Gastrocnemius medialis (tissue), 4 donors: ENCODE results near the gene CGREF1. TPM values are rescaled to one million over a fixed set of nuclear protein-coding genes. Genes with fewer than 3 reads are reported as not detected.

ENCODE experiments used
- ATAC-seq, 2 donors: fragments of 150-250 bp; one replicate each; pipeline ENCODE4 v1.9.1; 2016
- DNase-seq, 2 donors: peaks; one replicate each; pipeline ENCODE4 v3.0.0-alpha.2; 2019
- H3K27ac ChIP-seq, 4 donors: fragments of 200-600 bp; sonication (generic); 1 replicate in 1 of 4; 2 replicates in 3 of 4; pipeline ENCODE4 v1.5.1; 2016 to 2018; ENCODE audit warnings: mild to moderate bottlenecking in 2 of 4, moderate library complexity in 1 of 4
- H3K27me3 ChIP-seq, 3 donors: fragments of 200-600 bp; sonication (generic) in 2 of 3; 1 replicate in 1 of 3; 2 replicates in 2 of 3; pipeline versions ENCODE4 v1.5.1 to v1.6.0; 2016 to 2019; ENCODE audit warnings: mild to moderate bottlenecking in 1 of 3, moderate library complexity in 1 of 3
- H3K36me3 ChIP-seq, 2 donors: fragments of 200-600 bp; sonication (generic) in 1 of 2; one replicate each; pipeline ENCODE4 v1.5.1; 2017 to 2018
- H3K4me1 ChIP-seq, 2 donors: fragments of 200-600 bp; sonication (generic) in 1 of 2; one replicate each; pipeline ENCODE4 v1.5.1; 2016 to 2017; ENCODE audit warnings: mild to moderate bottlenecking in 2 of 2
- H3K4me3 ChIP-seq, 4 donors: fragments of 200-600 bp; sonication (generic) in 3 of 4; 1 replicate in 1 of 4; 2 replicates in 3 of 4; pipeline ENCODE4 v1.5.1; 2016 to 2019; ENCODE audit warnings: mild to moderate bottlenecking in 2 of 4
- H3K9me3 ChIP-seq, 3 donors: fragments of 200-600 bp; sonication (generic) in 2 of 3; 1 replicate in 1 of 3; 2 replicates in 2 of 3; pipeline ENCODE4 v1.5.1; 2016 to 2019
- POLR2A ChIP-seq, 2 donors: fragments of 450-650 bp; IDR thresholded peaks; one replicate each; pipeline ENCODE4 v1.6.1; 2017; ENCODE audit warnings: antibody characterized with exemption in 2 of 2, mild to moderate bottlenecking in 2 of 2, moderate library complexity in 2 of 2
- in situ Hi-C, 4 donors: fragments of 200-750 bp; cut with MboI; loops; one replicate each; pipeline versions ENCODE4 v1.15.0 to v1.8.0; 2017; ENCODE audit warnings: low sequenced_read_pairs in 4 of 4
- intact Hi-C: fragments of 100-400 bp; cut with DNase I; formaldehyde crosslinking; loops from one replicate; pipeline ENCODE4 v1.15.1; 2023; ENCODE audit warnings: low total_unique reads
- total RNA-seq, 4 donors: library from RNA; depleted of rRNA; stranded (reverse); fragments of >200 nt; gene quantifications; one replicate each; pipeline versions ENCODE4 v1.1.0 to v1.2.3, GENCODE V29; 2016
- TF ChIP-seq, protein P1 (sequence below), 5 experiments: fragments of 450-650 bp in 3 of 5; fragments of 200-600 bp in 2 of 5; sonication (generic) in 2 of 5; IDR thresholded peaks in 4 of 5; conservative IDR thresholded peaks in 1 of 5; 1 replicate in 4 of 5; 2 replicates in 1 of 5; pipeline ENCODE4 v1.5.1; 2016 to 2019; ENCODE audit warnings: antibody characterized with exemption in 5 of 5, mild to moderate bottlenecking in 3 of 5, moderate library complexity in 3 of 5

CGREF1 gene
- total RNA-seq, 4 donors from 2014 or later, result 1.2 to 7.1 (median 4.3) TPM

DNA sequence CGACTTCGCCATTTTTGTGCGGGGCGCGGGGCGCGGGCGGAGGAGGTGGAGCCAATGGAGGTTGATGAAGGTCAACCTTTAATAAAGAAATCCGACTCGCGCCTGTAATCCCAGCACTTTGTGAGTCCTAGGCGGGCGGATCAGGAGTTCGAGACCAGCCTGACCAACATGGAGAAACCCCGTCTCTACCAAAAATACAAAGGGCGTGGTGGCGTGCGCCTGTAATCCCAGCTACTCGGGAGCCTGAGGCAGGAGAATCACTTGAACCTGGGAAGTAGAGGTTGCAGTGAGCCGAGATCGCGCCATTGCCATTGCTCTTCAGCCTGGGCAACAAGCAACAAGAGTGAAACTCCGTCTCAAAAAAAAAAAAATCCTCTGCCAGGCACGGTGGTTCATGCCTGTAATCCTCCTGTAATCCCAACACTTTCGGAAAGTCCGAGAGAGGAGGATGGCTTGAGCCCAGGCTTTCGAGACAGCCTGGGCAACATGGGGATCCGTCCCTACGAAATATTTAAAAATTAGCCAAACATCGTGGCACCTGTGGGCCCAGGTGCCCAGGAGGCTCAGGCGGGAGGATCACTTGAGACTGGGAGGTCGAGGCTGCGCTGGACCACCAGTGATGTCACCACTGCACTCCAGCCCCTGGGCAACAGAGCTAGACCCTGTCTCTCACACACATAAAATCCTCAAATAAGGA, 16.0 kb upstream of the CGREF1 start:
- H3K27ac ChIP-seq, result peak overlapping the region; percentile 84 to 99 (median 96)

DNA sequence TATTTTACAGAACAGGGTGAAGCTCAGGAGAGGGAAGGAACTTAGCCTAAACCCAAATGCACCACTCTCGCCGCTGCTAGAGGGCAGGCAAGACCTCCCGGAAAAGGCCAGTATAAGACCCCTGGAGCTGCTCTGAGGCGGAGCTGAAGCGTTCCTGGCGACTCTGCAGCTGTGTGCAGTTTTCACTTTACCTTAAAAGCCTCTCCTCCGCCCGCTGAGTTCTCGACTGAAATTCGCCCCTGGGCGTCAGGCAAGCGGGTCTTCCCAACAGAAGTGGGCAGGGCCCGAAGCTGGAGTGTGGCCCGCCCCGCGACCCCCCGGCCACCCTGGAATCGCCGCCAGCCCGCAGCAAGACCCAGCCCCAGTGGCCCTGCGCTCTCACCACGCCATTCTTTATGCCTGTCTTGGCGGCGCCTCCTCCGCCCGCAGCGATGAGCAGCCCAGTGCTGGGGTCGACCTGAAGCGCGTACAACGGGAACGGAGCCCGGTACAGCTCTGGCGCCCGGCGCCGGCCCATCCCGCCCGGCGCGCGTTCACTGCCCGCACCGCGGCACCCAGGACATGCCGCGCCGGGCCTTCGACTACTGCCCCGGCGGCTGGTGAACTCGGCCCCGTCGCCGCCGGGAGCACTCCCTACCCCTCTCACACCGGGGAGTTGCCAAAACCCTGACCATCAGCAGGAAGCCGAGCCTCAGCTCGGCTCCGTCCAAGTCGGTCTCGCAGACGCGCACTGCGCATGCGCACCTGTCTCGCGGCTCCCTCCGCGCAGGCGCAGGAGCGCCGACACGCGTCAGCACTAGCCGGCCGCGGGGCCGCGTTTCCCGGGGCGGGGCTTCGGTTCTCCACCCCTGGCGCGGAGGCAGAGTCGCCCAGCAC, 15.2 kb upstream of the CGREF1 start, which contains the start of gene PREB:
TSS of gene PREB (minus strand) at position 732 of the 876 bp plus-strand sequence. CDS start at position 517, 215 bp downstream.
- peak; percentile 88 to 95 for DNase-seq
- TF ChIP-seq, protein P1, sequence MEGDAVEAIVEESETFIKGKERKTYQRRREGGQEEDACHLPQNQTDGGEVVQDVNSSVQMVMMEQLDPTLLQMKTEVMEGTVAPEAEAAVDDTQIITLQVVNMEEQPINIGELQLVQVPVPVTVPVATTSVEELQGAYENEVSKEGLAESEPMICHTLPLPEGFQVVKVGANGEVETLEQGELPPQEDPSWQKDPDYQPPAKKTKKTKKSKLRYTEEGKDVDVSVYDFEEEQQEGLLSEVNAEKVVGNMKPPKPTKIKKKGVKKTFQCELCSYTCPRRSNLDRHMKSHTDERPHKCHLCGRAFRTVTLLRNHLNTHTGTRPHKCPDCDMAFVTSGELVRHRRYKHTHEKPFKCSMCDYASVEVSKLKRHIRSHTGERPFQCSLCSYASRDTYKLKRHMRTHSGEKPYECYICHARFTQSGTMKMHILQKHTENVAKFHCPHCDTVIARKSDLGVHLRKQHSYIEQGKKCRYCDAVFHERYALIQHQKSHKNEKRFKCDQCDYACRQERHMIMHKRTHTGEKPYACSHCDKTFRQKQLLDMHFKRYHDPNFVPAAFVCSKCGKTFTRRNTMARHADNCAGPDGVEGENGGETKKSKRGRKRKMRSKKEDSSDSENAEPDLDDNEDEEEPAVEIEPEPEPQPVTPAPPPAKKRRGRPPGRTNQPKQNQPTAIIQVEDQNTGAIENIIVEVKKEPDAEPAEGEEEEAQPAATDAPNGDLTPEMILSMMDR (IDR thresholded peaks at IDR 0.05 in 4 of 5, conservative IDR thresholded peaks at IDR 0.05 in 1 of 5), result peak in 1 of 5 experiments; percentile 11
- peak; percentile 87 to 98 for TF ChIP-seq POLR2A (IDR thresholded peaks at IDR 0.05)
- H3K4me1 ChIP-seq, result peaks cover 15 to 16% of the 10 kb centered on the region in 2 donors
- peaks cover 0 to 25% of the 10 kb centered on the region in 2 donors for H3K36me3 ChIP-seq
- in situ Hi-C loops (no loop called here), intact Hi-C loops (loop anchor here (1.0 kb wide), 1 partner anchor 78 kb away; the partner anchor contains the start of genes ATRAID and SLC5A6)
- H3K9me3 ChIP-seq, result no peaks in the 10 kb centered on the region
- H3K4me3 ChIP-seq, result peak within 1 kb of the TSS; percentile 79 to 100 (median 88)
- ATAC-seq, result peak; percentile 89 to 91
- H3K27ac ChIP-seq, result peak within 1 kb of the TSS; percentile 84 to 99 (median 96)
- no peaks in the 10 kb centered on the region for H3K27me3 ChIP-seq

More for the DNA sequence above, 16.0 kb upstream of the CGREF1 start:
- Histone ChIP-seq H3K9me3 (no peaks in the 10 kb centered on the region), H3K27me3 (no peaks in the 10 kb centered on the region), H3K4me3 (peak overlapping the region in 3 of 4 donors; percentile 79 to 100 (median 84)), H3K36me3 (peaks cover 0 to 25% of the 10 kb centered on the region in 2 donors), H3K4me1 (peaks cover 15 to 16% of the 10 kb centered on the region in 2 donors)
- TF ChIP-seq POLR2A (IDR thresholded peaks at IDR 0.05), result peak in 1 of 2 donors; percentile 0
- TF ChIP-seq, protein P1 (IDR thresholded peaks at IDR 0.05 in 4 of 5, conservative IDR thresholded peaks at IDR 0.05 in 1 of 5), result no peak
- DNase-seq (no peak), ATAC-seq (no peak)
- intact Hi-C loops (loop anchor here (1.0 kb wide), 1 partner anchor 77 kb away; the partner anchor contains the start of genes ATRAID and SLC5A6), in situ Hi-C loops (no loop called here)

DNA sequence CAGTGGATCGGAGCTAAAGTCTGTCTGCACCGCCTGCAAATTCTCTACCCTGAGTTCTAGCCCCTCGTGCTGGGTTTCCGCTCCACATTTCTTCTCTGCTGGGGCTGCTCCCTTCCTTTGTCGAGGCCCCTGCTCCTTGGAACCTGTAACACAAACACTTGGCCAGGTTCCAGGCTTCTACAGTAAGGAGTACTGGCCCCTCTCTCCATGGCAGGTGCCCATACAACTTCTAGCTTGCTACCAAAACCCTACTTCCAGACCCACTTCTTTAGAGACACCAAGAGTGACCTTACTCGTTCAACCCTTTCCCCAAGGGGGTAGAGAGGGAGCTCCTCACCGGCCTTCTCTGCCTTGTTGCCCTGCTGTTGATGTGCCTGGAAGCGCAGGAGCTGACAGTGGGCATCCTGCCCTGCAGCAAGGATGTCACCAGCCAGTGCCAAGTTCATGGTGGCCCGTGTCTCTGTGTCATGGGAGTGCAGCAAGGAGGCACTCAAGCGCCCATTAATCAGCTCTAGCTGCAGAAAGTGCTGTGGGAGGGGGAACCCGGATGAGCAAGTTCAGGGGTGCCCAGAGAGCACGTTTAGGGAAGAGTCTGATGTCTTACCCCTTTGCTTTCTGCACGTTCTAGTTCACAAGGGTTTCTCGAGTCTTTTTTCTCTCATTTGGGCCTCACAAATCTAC, 14.4 kb upstream of the CGREF1 start:
- Histone ChIP-seq H3K9me3 (no peaks in the 10 kb centered on the region), H3K27me3 (no peaks in the 10 kb centered on the region), H3K36me3 (peaks cover 0 to 25% of the 10 kb centered on the region in 2 donors), H3K27ac (peak overlapping the region; percentile 84 to 99 (median 96)), H3K4me1 (peaks cover 15 to 16% of the 10 kb centered on the region in 2 donors), H3K4me3 (peak overlapping the region; percentile 79 to 100 (median 88))
- intact Hi-C loops (no loop called here), in situ Hi-C loops (no loop called here)
- ATAC-seq, result peak; percentile 25 to 57
- TF ChIP-seq, protein P1 (IDR thresholded peaks at IDR 0.05 in 4 of 5, conservative IDR thresholded peaks at IDR 0.05 in 1 of 5), result no peak
- no peak for TF ChIP-seq POLR2A (IDR thresholded peaks at IDR 0.05)
- DNase-seq, result peak; percentile 48 to 63

DNA sequence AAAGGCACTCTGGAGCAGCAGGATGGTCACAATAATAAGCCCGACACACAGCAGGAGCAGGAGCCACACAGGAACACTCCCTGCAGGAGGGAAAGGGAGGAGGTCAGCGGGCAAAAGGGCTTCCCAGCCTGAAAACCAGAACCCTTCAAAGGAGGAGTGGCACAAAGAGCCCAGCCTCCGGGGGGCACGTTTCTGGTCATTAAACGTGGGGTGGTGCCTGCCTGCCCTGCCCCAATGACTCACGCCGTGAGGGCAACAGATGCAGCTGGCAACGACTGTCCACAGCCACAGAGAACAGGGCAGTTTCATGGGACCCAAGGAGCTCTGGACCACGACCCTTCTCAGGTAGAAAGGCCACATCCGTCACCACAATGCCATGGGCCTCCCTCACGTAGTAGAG, 12.5 kb upstream of the CGREF1 start:
- Histone ChIP-seq H3K27ac (peak overlapping the region in 1 of 4 donors; percentile 43), H3K9me3 (no peaks in the 10 kb centered on the region), H3K4me3 (no peak overlapping the region), H3K27me3 (no peaks in the 10 kb centered on the region), H3K4me1 (peaks cover 16 to 21% of the 10 kb centered on the region in 2 donors), H3K36me3 (peaks cover 0 to 25% of the 10 kb centered on the region in 2 donors)
- intact Hi-C loops (no loop called here), in situ Hi-C loops (no loop called here)
- no peak for TF ChIP-seq POLR2A (IDR thresholded peaks at IDR 0.05)
- TF ChIP-seq, protein P1 (IDR thresholded peaks at IDR 0.05 in 4 of 5, conservative IDR thresholded peaks at IDR 0.05 in 1 of 5), result no peak
- ATAC-seq (no peak), DNase-seq (no peak)
